Body of pancreas (tissue), 4 donors: ENCODE measurements around the gene C5AR1. TPM values are rescaled to one million over a fixed set of nuclear protein-coding genes. Genes with fewer than 3 reads are reported as not detected.

Experiments used
- ATAC-seq: fragments of 150-250 bp; one replicate; pipeline ENCODE4 v1.9.1; 2016
- DNase-seq, 4 donors: peaks; one replicate each; pipeline ENCODE4 v3.0.0-alpha.2; 2019
- H3K27ac ChIP-seq, 4 donors: fragments of 200-600 bp; sonication (generic); 1 replicate in 3 of 4; 2 replicates in 1 of 4; pipeline versions ENCODE4 v1.5.1 to v1.6.1; 2016 to 2019; ENCODE audit warnings: mild to moderate bottlenecking in 1 of 4, mixed read lengths in 1 of 4, moderate library complexity in 1 of 4
- H3K27me3 ChIP-seq, 2 donors: fragments of 200-600 bp; sonication (generic); one replicate each; pipeline ENCODE4 v1.6.0; 2016; ENCODE audit warnings: mild to moderate bottlenecking in 1 of 2
- H3K36me3 ChIP-seq, 2 donors: fragments of 200-600 bp; sonication (generic); replicated peaks in 1 of 2; 2 replicates each; pipeline ENCODE4 v1.5.1; 2016; ENCODE audit warnings: low read depth in 2 of 2; ENCODE audit not compliant: insufficient read depth in 1 of 2
- H3K4me1 ChIP-seq: fragments of 200-600 bp; sonication (generic); one replicate; pipeline ENCODE4 v1.6.0; 2016
- H3K4me3 ChIP-seq, 2 donors: fragments of 200-600 bp; sonication (generic); 1 replicate in 1 of 2; 2 replicates in 1 of 2; pipeline ENCODE4 v1.5.1; 2016 to 2019
- H3K9me3 ChIP-seq, 3 donors: fragments of 200-600 bp; sonication (generic); 1 replicate in 2 of 3; 2 replicates in 1 of 3; pipeline ENCODE4 v1.5.1; 2016
- POLR2A ChIP-seq, 3 donors: fragments of 450-650 bp; IDR thresholded peaks; one replicate each; pipeline ENCODE4 v1.6.1; 2016; ENCODE audit warnings: antibody characterized with exemption in 3 of 3, mild to moderate bottlenecking in 2 of 3
- WGBS, 2 donors: methylation state at CpG; one replicate each; pipeline ENCODE4 v1.1.5; 2017; 5-methylcytosine and 5-hydroxymethylcytosine counted together
- intact Hi-C: fragments of 100-400 bp; cut with DNase I; formaldehyde crosslinking; loops from one replicate; pipeline ENCODE4 v1.15.1; 2023
- total RNA-seq, 2 donors: library from RNA; depleted of rRNA; stranded (reverse); fragments of >200 nt; gene quantifications; one replicate each; pipeline ENCODE4 v1.1.0, GENCODE V29; 2016
- TF ChIP-seq, protein P1 (sequence below), 7 experiments: fragments of 450-650 bp in 4 of 7; fragments of 200-600 bp in 3 of 7; sonication (generic) in 3 of 7; IDR thresholded peaks; one replicate each; pipeline ENCODE4 v1.5.1; 2016 to 2019; ENCODE audit warnings: antibody characterized with exemption in 7 of 7

Gene C5AR1
- total RNA-seq, 2 donors from 2014 or later: 2.6 to 5.4 TPM

DNA sequence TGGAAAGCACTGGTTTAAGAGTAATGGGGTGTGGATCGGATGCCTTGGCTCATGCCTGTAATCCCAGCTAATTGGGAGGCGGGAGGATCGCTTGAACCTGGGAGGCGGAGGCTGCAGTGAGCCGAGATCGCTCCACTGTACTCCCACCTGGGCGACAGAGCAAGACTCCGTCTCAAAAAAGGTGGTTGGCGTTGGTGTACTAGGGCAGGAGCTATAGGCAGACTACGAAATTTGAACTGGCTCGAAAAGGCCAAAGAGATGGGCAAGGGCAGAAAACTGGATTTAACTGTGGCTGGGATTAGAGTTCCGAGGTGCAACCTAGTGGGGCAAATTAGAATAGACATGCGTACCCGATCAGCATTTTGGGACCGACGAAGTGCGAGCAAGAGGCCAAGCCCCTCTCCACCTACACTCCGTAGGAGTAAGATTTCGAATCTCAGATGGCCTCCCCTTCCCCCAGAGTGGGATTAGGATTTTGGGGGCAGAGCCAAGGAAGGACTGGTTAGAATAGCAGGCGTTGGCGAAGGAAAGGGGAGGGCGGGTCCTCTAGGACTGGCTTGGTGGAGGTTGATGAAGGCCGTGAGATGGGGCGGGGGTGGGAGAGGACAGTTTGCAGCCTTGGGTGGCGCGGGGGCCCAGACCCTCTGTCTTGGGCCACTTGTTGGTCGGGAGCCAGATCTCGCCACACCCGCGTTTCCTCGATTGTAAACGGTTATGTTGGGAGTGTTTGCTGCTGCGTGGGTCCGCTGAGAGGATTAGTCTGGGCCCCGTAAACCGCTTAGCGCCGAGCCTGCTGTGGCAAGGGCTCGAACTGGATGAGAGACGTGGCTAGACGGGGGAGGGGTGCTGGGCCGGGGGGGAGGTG, 37.0 kb upstream of the C5AR1 start:
- TF ChIP-seq POLR2A (IDR thresholded peaks at IDR 0.05): no peak
- TF ChIP-seq, protein P1, sequence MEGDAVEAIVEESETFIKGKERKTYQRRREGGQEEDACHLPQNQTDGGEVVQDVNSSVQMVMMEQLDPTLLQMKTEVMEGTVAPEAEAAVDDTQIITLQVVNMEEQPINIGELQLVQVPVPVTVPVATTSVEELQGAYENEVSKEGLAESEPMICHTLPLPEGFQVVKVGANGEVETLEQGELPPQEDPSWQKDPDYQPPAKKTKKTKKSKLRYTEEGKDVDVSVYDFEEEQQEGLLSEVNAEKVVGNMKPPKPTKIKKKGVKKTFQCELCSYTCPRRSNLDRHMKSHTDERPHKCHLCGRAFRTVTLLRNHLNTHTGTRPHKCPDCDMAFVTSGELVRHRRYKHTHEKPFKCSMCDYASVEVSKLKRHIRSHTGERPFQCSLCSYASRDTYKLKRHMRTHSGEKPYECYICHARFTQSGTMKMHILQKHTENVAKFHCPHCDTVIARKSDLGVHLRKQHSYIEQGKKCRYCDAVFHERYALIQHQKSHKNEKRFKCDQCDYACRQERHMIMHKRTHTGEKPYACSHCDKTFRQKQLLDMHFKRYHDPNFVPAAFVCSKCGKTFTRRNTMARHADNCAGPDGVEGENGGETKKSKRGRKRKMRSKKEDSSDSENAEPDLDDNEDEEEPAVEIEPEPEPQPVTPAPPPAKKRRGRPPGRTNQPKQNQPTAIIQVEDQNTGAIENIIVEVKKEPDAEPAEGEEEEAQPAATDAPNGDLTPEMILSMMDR (IDR thresholded peaks at IDR 0.05): no peak
- peak; percentile 45 to 57 (median 54) for DNase-seq
- no peaks in the 10 kb centered on the region for H3K9me3 ChIP-seq
- H3K27ac ChIP-seq: peak overlapping the region; percentile 85 to 100 (median 96)
- WGBS, 2 donors: 38 to 61% methylated on average over 32 to 41 of the region's 42 CpGs
- intact Hi-C loops: no loop called here
- H3K36me3 ChIP-seq: peaks cover 7 to 15% of the 10 kb centered on the region in 2 donors
- peak; percentile 0 for ATAC-seq
- H3K4me1 ChIP-seq: peaks cover 32% of the 10 kb centered on the region
- no peaks in the 10 kb centered on the region for H3K27me3 ChIP-seq
- H3K4me3 ChIP-seq: peak overlapping the region in 1 of 2 donors; percentile 20

DNA sequence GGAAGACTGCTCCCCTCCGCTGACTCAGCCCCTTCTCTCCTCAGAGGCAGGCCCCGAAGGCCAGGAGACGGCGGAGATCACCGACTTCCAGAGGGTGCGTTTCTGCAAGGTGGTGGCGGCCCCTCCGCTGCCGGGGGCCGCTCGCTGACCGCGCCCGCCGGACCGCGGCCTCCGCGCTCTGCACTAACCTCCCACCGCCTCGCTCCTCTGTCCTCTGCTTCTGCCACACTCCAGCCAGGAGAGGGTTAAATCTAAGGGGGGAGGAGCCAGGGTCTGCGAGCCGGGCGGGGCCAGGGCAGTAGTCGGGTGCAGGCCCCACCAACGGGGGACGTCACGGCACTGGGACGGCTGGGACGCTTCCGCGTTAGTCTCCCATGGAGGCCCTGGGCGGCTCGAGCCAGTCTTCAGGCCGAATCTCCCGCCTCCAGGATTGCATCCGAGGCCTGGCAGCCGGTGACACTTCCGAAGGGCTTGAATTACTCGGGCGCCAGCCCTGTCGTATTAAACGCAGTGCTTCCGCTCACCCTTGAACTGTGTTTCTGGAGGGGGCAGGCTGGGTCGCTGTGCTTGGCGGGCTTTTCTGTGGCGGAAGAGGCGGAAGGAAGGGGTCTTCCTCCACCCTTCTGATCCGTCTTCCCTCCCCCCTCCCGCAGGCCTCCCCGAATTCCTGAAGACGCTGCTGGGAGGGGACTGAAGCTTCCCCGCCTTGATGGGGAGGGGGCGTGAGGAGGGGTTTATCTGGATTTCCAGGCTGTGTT, 36.2 kb upstream of the C5AR1 start:
- peaks cover 0 to 13% of the 10 kb centered on the region in 2 donors for H3K36me3 ChIP-seq
- peaks cover 31% of the 10 kb centered on the region for H3K4me1 ChIP-seq
- 0 to 2% methylated on average over 14 to 41 of the region's 54 CpGs for WGBS, 2 donors
- H3K4me3 ChIP-seq: peak overlapping the region; percentile 11 to 20
- intact Hi-C loops: no loop called here
- ATAC-seq (peak; percentile 77), DNase-seq (peak; percentile 91 to 94 (median 92))
- TF ChIP-seq POLR2A (IDR thresholded peaks at IDR 0.05): peak; percentile 78 to 96 (median 94)
- TF ChIP-seq, protein P1 (IDR thresholded peaks at IDR 0.05): no peak
- no peaks in the 10 kb centered on the region for H3K9me3 ChIP-seq
- H3K27me3 ChIP-seq: no peaks in the 10 kb centered on the region
- H3K27ac ChIP-seq: peak overlapping the region; percentile 85 to 100 (median 96)

DNA sequence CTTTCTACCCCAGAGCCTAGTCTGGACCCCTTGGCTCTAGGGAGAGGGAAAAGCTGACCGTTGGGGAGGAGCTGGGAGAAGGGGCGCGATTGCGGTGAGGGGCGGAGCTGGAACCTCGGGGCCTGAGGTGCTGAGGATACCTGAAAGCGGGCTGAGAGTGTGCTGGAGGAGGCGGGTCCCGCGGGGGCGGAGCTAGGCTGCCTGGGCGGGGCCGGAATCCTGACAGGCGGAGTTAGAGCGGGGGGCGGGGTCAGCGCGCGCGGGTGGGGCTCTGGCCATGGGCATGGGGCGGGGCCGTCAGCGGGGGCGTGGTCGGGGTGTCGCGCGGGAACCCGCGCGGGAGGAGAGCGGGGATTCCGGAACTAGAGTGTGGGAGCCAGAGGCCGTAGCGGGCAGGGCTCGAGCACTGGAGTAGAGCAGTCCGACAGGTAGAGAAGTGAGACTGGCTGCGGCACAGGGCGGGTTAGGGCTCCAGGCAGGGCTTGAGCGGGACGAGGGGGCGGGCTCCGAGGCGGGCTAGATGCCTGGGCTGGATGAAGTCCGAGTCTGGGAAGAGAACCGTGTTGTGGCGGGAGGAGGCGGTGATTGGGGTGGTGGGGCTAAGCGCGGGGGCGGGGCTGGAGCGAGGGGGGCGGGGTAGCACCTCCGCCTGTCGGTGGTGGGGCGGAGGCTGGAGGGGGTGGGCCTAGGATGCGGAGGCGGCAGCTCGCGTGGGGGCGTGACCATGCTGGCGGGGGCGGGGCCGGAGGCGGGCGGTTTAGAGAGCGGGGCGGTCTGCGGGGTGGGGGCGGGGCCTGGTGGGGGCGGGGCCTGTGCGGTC, 35.4 kb upstream of the C5AR1 start, which contains the start of gene INAFM1:
Gene INAFM1 (plus strand): TSS at position 815 of the 820 bp plus-strand sequence. CDS start 35 bp downstream, outside the sequence.
- ATAC-seq (peak; percentile 86), DNase-seq (peak; percentile 97 to 99 (median 98))
- H3K4me1 ChIP-seq: peaks cover 31% of the 10 kb centered on the region
- WGBS, 2 donors: 0 to 3% methylated on average over 13 to 44 of the region's 72 CpGs
- H3K4me3 ChIP-seq: peak within 1 kb of the TSS; percentile 21 to 27
- TF ChIP-seq POLR2A (IDR thresholded peaks at IDR 0.05): peak; percentile 1 to 89 (median 83)
- TF ChIP-seq, protein P1 (IDR thresholded peaks at IDR 0.05): no peak
- no peaks in the 10 kb centered on the region for H3K27me3 ChIP-seq
- intact Hi-C loops: no loop called here
- H3K27ac ChIP-seq: peak within 1 kb of the TSS; percentile 85 to 100 (median 96)
- no peaks in the 10 kb centered on the region for H3K9me3 ChIP-seq
- H3K36me3 ChIP-seq: peaks cover 0 to 13% of the 10 kb centered on the region in 2 donors

DNA sequence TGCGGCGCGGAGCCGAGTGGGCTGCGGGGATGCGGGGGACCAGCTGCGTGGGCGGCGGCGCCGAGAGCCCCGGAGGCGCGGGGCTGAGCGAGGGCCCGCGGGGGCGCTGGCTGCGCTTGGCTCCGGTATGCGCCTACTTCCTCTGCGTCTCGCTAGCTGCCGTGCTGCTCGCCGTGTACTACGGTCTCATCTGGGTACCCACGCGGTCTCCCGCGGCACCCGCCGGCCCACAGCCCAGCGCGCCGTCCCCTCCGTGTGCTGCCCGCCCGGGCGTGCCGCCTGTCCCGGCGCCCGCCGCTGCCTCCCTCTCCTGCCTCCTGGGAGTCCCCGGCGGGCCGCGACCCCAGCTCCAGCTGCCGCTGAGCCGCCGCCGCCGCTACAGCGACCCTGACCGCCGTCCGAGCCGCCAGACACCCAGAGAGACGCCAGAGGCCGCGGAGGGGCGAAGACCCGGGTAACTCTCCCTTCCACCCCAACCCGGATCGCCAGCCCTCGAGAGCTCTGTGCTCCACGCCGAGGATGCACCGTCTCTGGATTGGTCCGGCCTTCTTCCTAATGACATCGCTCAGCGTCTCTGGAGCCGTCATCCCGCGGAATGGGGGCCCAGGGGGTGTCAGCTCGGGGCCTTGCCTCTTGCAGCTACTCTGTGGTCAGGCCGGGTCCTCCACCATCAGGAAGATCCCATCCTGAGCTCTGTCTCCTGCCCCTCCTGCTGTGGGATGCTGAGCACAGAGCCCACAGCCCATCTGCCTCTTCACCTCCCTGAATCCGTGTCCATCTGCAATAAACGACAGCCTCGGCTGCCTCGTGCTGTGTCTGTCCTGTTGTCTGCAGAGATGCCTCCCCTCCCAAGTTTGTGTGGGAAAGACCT, 34.5 kb upstream of the C5AR1 start:
- peaks cover 31% of the 10 kb centered on the region for H3K4me1 ChIP-seq
- no peak overlapping the region for H3K4me3 ChIP-seq
- H3K27ac ChIP-seq: peak overlapping the region; percentile 65 to 98 (median 90)
- TF ChIP-seq, protein P1 (IDR thresholded peaks at IDR 0.05): no peak
- peak in 1 of 3 donors; percentile 11 for TF ChIP-seq POLR2A (IDR thresholded peaks at IDR 0.05)
- H3K27me3 ChIP-seq: no peaks in the 10 kb centered on the region
- intact Hi-C loops: no loop called here
- peaks cover 0 to 11% of the 10 kb centered on the region in 2 donors for H3K36me3 ChIP-seq
- 27 to 74% methylated on average over 7 to 69 of the region's 82 CpGs for WGBS, 2 donors
- DNase-seq: peak in 2 of 4 donors; percentile 31 to 43
- no peaks in the 10 kb centered on the region for H3K9me3 ChIP-seq
- ATAC-seq: no peak
